Measurements from ENCODE around the gene TMCC3. TPM values are rescaled to one million over a fixed set of nuclear protein-coding genes. Genes with fewer than 3 reads are reported as not detected.
A peak's percentile ranks its signal among the peaks of the same experiment; 100 is the strongest.

The TMCC3 gene
- total RNA-seq, 1 experiment from 2014 or later: 1.9 TPM

DNA sequence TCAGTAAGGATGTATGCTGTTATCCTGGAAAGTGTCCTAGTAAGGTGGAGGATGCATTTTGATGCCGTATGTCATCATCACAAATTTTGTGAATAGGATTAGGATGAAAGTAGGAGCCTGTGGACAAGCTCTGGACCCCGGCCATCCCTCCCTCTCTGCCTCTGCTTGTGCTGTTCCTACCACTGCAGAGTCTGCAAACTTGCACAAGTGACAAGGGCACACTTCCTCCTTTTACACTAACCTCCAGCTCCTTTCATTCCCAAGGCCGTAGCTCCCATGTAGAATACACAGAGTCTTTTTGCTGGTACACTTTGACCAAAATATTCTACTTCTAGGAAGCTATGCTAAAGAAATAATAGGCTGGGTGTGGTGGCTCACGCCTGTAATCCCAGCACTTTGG is 13.3 kb upstream of the TMCC3 start:
- Histone ChIP-seq H3K4me1 (replicated peaks) (no peaks in the 10 kb centered on the region), H3K27me3 (replicated peaks) (peaks cover 2% of the 10 kb centered on the region; the same call in 1 of the 2 replicates), H3K4me3 (no peak overlapping the region), H3K9me3 (replicated peaks) (no peaks in the 10 kb centered on the region), H3K36me3 (no peaks in the 10 kb centered on the region), H3K27ac (no peak overlapping the region)
- DNase-seq (ENCODE audit: low read depth in 1 of 2, low spot score in 2 of 2): no peak

DNA sequence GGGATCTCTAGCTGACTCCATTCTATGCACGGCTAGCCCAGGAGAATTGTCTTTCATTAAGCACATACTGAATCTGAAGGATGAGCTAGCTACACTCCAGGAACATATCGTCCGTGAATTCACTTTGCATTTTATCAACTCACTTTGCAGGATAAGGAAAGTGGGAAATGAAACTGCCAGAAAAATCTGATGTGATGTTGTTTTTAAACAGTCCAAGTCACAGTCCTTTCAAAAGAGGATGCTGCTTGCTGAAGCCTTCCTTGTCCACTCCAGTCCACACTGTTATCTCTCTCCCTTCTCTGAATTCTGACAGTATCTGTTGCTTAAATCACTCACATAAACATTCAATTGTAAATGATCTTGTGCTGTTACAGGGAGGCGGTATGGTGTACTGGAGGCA is 12.7 kb upstream of the TMCC3 start:
- Histone ChIP-seq H3K27me3 (replicated peaks) (peaks cover 2% of the 10 kb centered on the region; the same call in 1 of the 2 replicates), H3K27ac (no peak overlapping the region), H3K9me3 (replicated peaks) (no peaks in the 10 kb centered on the region), H3K4me1 (replicated peaks) (no peaks in the 10 kb centered on the region), H3K4me3 (no peak overlapping the region), H3K36me3 (no peaks in the 10 kb centered on the region)
- DNase-seq (ENCODE audit: low read depth in 1 of 2, low spot score in 2 of 2): no peak

DNA sequence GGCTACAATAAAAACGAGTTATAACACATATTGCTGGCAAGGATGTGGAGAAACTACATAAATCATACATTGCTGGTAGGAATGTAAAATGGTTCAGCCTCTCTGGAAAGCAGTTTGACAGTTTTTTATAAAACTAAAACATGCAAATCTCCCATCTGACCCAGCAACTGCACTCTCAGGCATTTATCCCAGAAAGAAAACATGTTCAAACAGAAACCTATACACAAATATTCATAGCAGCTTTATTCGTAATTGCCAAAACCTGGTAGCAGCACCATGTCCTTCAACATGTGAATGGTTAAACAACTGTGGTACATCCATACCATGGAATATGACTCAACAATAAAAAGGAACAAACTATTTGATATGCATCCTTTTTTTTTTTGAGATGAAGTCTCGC is 10.1 kb upstream of the TMCC3 start:
- DNase-seq (ENCODE audit: low read depth in 1 of 2, low spot score in 2 of 2): no peak
- H3K27me3 ChIP-seq (replicated peaks): no peaks in the 10 kb centered on the region
- H3K4me1 ChIP-seq (replicated peaks): no peaks in the 10 kb centered on the region
- H3K27ac ChIP-seq: no peak overlapping the region
- no peaks in the 10 kb centered on the region for H3K36me3 ChIP-seq
- H3K9me3 ChIP-seq (replicated peaks): no peaks in the 10 kb centered on the region
- H3K4me3 ChIP-seq: no peak overlapping the region

DNA sequence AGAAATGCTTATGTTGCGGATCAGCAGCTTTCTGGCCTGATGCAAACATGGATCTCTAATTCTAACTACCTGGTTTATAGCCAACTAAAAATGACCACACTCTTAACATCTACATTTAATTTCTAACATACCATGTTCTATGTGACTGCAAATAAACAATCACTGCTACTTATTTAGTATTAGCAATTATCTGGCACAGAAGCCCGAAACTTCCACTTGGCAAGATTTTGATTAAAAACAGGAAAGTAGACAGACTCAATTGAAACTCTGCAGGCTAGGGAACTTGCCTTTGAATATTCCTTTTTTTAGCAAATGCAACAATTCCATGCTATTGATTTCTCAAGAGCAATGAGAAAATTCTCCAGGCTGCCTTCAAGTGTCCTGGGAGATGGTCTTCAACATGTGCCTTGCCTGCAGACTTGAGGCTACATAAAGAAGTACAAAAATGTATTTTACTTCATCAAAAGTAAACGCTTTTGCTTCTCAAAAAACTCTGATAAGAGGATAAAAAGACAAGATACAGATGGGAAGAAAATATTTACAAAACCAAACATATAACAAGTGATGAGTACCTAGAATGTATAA is 9.1 kb upstream of the TMCC3 start:
- Histone ChIP-seq H3K27ac (no peak overlapping the region), H3K36me3 (no peaks in the 10 kb centered on the region), H3K9me3 (replicated peaks) (no peaks in the 10 kb centered on the region), H3K4me1 (replicated peaks) (no peaks in the 10 kb centered on the region), H3K27me3 (replicated peaks) (no peaks in the 10 kb centered on the region), H3K4me3 (no peak overlapping the region)
- no peak for DNase-seq (ENCODE audit: low read depth in 1 of 2, low spot score in 2 of 2)

DNA sequence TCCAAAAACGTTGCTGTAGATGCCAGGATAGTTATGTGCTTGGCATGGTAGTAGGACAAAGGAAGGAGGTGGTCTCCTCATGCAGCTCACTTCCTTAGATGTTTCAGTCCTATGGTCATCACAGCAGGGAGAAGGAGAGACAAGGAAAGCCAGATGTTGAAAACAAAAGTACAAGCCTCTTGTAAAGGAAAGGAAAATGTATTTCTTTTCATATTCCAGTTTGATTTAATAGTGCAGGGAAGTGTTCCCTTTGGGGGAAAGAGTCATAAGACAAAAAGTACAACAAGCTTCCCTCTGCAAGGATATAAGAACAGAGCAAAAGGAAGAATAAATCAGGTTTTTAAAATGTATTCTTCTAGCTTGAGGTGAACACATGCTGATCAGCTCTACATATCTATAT is 8.6 kb upstream of the TMCC3 start:
- H3K4me3 ChIP-seq: no peak overlapping the region
- no peaks in the 10 kb centered on the region for H3K27me3 ChIP-seq (replicated peaks)
- H3K36me3 ChIP-seq: no peaks in the 10 kb centered on the region
- no peak overlapping the region for H3K27ac ChIP-seq
- DNase-seq (ENCODE audit: low read depth in 1 of 2, low spot score in 2 of 2): no peak
- no peaks in the 10 kb centered on the region for H3K9me3 ChIP-seq (replicated peaks)
- H3K4me1 ChIP-seq (replicated peaks): no peaks in the 10 kb centered on the region

DNA sequence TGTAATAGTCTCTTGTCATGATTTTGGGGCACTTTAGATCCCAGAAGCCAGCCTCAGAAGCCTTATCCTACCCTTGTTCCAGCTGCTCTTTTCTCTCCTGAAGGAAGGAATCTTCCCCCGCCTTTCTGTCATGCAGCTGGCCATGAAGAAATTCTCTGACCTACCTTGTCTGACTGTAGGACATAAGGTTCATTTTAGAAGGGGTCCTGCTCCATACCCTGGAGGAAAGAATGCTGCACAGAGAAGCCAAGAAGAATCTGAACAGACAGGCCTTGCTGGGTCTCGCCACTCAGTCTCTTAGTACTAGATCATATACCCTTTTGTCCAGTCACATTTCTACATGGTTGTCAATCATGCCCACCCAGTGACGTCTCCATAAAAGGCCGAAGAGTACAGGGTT is 6.2 kb upstream of the TMCC3 start:
- H3K9me3 ChIP-seq (replicated peaks): no peaks in the 10 kb centered on the region
- H3K27ac ChIP-seq: no peak overlapping the region
- no peaks in the 10 kb centered on the region for H3K36me3 ChIP-seq
- no peak overlapping the region for H3K4me3 ChIP-seq
- H3K4me1 ChIP-seq (replicated peaks): no peaks in the 10 kb centered on the region
- no peak for DNase-seq (ENCODE audit: low read depth in 1 of 2, low spot score in 2 of 2)
- H3K27me3 ChIP-seq (replicated peaks): peaks cover 2% of the 10 kb centered on the region; the same call in 1 of the 2 replicates

DNA sequence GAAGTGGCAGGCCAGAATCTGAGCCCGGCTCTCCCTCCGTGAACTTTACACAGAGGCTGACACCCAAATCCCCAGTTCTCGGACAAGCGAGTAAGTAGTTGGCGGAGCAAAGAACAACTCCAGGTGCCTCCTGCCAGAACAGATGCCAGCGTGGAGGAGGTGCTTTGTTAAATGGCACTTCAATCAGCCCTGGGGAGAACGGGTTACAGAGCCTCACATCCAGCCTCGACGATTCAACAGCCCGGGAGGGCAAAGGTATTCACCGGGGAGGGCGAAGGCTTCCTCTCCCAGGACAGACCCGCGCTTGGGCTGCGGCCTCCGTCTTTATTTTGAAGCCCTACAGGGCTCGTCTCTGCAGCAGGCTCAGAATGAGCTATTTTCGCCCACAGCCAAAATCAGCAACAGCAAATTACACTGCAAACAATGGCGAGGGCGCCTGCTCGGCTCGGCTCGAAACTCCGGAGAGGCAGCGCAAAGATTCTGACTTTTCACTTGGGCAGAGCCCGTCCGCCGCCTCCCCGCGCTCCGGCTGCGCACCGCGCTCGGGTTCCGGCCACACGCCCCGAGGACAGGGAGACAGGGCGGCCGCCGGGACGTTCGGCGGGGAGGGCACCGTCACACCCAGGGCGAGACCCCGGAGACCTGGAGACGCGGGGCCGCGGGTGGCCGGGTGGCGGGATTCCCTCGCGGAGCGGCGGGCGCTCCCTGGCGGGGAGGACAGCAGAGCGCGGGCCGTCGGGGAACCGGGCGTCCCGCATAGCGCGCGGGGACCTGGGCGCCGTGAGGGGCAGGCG is 811 bp downstream of the TMCC3 start:
- no peaks in the 10 kb centered on the region for H3K36me3 ChIP-seq
- H3K27ac ChIP-seq: no peak overlapping the region
- H3K9me3 ChIP-seq (replicated peaks): 0 out of 2 replicates have a peak, but pooled peaks cover 3% of the 10 kb centered on the region
- DNase-seq (ENCODE audit: low read depth in 1 of 2, low spot score in 2 of 2): peak; percentile 50 to 58
- peaks cover 4% of the 10 kb centered on the region; the same call in 1 of the 2 replicates for H3K27me3 ChIP-seq (replicated peaks)
- peaks cover 24% of the 10 kb centered on the region for H3K4me1 ChIP-seq (replicated peaks)
- peak overlapping the region; percentile 54 for H3K4me3 ChIP-seq

DNA sequence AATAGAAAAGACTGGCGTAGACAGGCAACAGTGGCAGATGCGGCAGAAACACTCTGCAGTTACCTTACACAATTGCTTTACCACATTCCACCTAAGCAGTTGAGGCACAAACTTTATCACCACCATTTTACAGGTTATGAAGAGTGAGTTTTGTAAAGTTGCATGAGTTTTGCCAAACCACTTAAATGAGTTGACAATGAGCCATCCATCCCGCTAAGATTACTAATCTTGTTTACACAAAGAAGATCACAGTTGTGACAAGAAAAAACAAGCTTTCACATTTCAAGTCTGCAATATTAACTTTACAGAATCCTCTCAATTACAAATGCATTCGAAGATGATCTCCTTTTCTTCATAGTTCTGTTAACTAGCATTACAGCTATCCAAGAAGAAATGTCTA is 1.8 kb downstream of the TMCC3 start:
- Histone ChIP-seq H3K4me3 (no peak overlapping the region), H3K36me3 (no peaks in the 10 kb centered on the region)
- DNase-seq (ENCODE audit: low read depth in 1 of 2, low spot score in 2 of 2): no peak

DNA sequence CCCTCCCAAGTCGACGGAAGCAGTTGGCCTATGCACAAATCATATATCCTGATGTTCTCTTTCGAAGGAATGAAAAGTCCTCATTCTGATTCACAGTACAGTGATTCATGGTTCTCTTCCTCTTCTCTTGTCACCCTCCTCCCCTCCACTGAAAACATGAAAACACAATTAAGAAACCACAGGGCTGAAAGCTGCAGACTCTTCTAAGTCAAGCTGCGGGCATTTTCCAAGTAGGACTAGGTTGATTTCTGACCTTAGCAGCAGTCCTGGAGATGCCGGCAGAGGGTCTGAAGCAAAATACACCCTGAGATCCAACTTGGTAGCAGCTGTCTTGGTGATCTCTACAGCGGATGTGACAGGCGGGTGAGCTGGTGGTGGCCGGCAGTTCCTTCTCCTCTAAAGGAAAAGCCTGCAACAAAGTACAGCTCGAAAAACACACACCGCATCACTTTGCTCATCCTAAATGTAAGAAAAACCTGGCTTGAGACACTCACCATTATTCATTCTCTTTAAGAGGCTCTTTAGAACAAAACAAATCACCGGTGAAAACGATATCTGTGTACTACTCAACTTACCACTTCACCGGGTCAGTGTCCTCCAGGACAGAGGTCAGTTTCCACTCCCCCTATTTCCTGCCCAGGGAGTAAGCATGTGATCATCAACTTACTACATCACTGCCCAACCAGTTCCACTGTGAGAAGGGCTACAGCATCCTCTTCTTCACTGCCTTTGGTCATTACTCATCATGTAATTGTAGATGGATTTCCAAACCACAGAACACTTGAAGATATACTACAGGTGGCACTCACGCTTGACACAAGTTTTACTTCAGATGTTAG is 6.0 kb downstream of the TMCC3 start:
- Histone ChIP-seq H3K36me3 (no peaks in the 10 kb centered on the region), H3K4me1 (replicated peaks) (peaks cover 31% of the 10 kb centered on the region), H3K27me3 (replicated peaks) (no peaks in the 10 kb centered on the region), H3K9me3 (replicated peaks) (no peaks in the 10 kb centered on the region), H3K4me3 (peak overlapping the region; percentile 9), H3K27ac (peak overlapping the region; percentile 36)
- DNase-seq (ENCODE audit: low read depth in 1 of 2, low spot score in 2 of 2): peak in 1 of 2 experiments; percentile 50

More for the DNA sequence above, 1.8 kb downstream of the TMCC3 start:
- Histone ChIP-seq H3K27me3 (replicated peaks) (peaks cover 4% of the 10 kb centered on the region; the same call in 1 of the 2 replicates), H3K9me3 (replicated peaks) (0 out of 2 replicates have a peak, but pooled peaks cover 3% of the 10 kb centered on the region), H3K27ac (no peak overlapping the region), H3K4me1 (replicated peaks) (peaks cover 33% of the 10 kb centered on the region)

DNA sequence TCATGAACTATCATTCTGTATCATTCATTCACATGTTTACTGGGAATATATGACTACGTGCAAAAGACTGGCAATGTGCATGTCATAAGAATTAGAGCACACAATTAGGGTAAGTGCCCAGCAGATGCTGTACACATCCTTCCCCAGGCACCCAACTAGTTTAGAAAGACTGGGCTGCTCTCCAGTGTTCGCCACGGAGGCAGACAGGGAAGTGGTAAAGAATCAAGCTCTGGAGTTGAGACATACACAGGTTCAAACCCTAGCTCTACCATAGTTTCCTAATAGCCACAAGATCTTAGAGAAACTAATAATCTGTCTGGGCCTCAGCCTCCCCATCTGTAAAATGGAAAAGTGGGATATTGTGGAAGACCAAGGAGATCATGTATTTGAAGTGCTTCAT is 6.8 kb downstream of the TMCC3 start:
- Histone ChIP-seq H3K27ac (peak overlapping the region; percentile 36; the same call in 1 of the 2 replicates), H3K36me3 (no peaks in the 10 kb centered on the region), H3K27me3 (replicated peaks) (no peaks in the 10 kb centered on the region), H3K4me1 (replicated peaks) (peaks cover 24% of the 10 kb centered on the region), H3K4me3 (no peak overlapping the region), H3K9me3 (replicated peaks) (no peaks in the 10 kb centered on the region)
- DNase-seq (ENCODE audit: low read depth in 1 of 2, low spot score in 2 of 2): no peak

DNA sequence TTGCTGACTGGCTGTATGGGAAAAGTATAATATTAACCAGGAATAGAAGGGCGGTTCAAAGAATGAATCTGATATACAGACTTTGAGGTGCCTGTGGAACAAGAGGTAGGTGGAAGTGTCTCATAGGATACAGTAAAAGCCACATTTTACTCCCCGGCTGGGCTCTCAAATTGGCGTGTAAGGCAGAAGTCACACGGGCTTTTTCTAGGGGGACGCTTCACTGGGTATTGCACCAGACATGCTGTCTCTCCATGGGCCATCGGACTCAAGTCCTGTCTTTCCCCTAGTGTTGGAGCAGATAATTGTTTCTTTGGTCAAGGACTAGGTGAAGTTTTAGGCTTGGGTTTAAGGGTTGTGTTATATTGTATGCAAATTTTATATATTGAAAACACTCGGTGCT is 9.1 kb downstream of the TMCC3 start:
- Histone ChIP-seq H3K27ac (no peak overlapping the region), H3K9me3 (replicated peaks) (no peaks in the 10 kb centered on the region)
- DNase-seq (ENCODE audit: low read depth in 1 of 2, low spot score in 2 of 2): no peak

DNA sequence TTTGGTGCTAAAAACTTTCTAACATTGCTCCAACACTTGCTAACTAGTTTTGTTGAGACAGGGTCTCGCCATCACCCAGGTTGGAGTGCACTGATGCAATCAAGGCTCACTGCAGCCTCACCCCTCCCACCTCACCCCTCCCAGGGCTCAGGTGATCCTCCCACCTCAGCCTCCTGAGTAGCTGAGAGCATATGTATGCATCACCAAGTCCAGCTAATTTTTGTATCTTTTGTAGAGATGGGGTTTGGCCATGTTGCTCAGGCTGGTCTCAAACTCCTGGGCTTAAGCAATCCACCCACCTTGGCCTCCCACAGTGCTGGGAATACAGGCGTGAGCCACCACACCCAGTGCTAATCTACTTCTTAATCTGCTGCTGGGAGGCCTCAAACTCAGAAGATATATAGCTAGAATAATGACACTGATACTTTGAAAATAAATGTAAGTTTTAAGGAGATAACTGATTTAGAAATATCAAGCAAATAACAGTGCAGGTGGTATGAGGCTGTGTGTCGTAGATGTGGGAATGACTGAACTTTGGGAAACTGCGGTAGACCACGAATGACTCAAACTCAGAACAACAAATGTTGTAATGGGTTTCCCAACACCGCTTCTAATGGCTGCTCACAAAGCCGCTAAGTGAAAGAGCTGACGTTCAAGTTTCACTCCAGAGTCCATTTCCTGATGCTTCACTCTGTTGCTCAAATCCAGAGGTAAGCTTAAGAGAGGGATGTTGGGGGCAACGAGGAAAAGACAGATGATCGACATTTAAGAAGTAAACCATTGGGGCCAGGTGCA is 10.0 kb downstream of the TMCC3 start:
- H3K27me3 ChIP-seq (replicated peaks): no peaks in the 10 kb centered on the region
- peaks cover 23% of the 10 kb centered on the region for H3K4me1 ChIP-seq (replicated peaks)
- peak in 1 of 2 experiments; percentile 13 for DNase-seq (ENCODE audit: low read depth in 1 of 2, low spot score in 2 of 2)
- no peak overlapping the region for H3K27ac ChIP-seq
- no peak overlapping the region for H3K4me3 ChIP-seq
- no peaks in the 10 kb centered on the region for H3K36me3 ChIP-seq
- no peaks in the 10 kb centered on the region for H3K9me3 ChIP-seq (replicated peaks)

More for the DNA sequence above, 9.1 kb downstream of the TMCC3 start:
- H3K36me3 ChIP-seq: no peaks in the 10 kb centered on the region
- no peaks in the 10 kb centered on the region for H3K27me3 ChIP-seq (replicated peaks)
- H3K4me3 ChIP-seq: no peak overlapping the region
- H3K4me1 ChIP-seq (replicated peaks): peaks cover 23% of the 10 kb centered on the region

DNA sequence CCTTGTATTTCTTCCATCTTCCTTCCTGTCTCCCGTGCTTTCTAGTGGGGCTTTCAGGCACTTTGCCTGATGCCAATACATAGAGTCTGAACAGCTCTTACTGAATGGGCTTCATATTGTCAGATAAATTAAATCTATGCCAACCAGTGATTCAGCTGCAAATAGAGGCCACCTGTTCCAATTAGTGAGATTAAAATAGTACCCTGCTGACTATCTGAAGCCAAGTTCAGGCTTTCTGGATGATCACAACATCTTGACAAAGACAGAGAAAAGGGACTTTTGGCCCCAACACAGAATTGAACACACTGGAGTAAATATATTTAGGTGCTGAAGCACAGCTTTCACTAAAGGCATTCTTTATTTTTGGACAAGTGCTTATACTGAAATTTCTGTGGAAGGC is 11.8 kb downstream of the TMCC3 start:
- Histone ChIP-seq H3K4me1 (replicated peaks) (peaks cover 7% of the 10 kb centered on the region), H3K9me3 (replicated peaks) (no peaks in the 10 kb centered on the region), H3K27me3 (replicated peaks) (no peaks in the 10 kb centered on the region), H3K27ac (no peak overlapping the region), H3K4me3 (no peak overlapping the region), H3K36me3 (no peaks in the 10 kb centered on the region)
- no peak for DNase-seq (ENCODE audit: low read depth in 1 of 2, low spot score in 2 of 2)
